ENCODE data around the gene LCLAT1.
A peak's percentile ranks its signal among the peaks of the same experiment; 100 is the strongest.
"Not testable (repeated sequence)": the region's sequence is repeated elsewhere in the genome, so short reads cannot be mapped to it uniquely, and the experiment has no call there.

Gene LCLAT1

GRCh38 chr2:30621836-30622235 is 174.8 kb downstream of the LCLAT1 start:
- TF ChIP-seq ZNF274 (IDR thresholded peaks at IDR 0.05; ENCODE audit: low read depth, low read length) = no peak
- H3K4me3 ChIP-seq (ENCODE audit: low read length) = no peak overlapping the region

- H3K4me3 ChIP-seq (ENCODE audit: low read length) = no peak overlapping the region
- no peak for TF ChIP-seq ZNF274 (IDR thresholded peaks at IDR 0.05; ENCODE audit: low read depth, low read length)
Observed at GRCh38 chr2:30622452-30622851, 175.4 kb downstream of the LCLAT1 start.

- no peak overlapping the region for H3K4me3 ChIP-seq (ENCODE audit: low read length)
- no peak for TF ChIP-seq ZNF274 (IDR thresholded peaks at IDR 0.05; ENCODE audit: low read depth, low read length)
Observed at GRCh38 chr2:30625276-30625675, 178.2 kb downstream of the LCLAT1 start.

GRCh38 chr2:30625701-30626100 is 178.7 kb downstream of the LCLAT1 start:
- H3K4me3 ChIP-seq (ENCODE audit: low read length) = no peak overlapping the region
- no peak for TF ChIP-seq ZNF274 (IDR thresholded peaks at IDR 0.05; ENCODE audit: low read depth, low read length)

- H3K4me3 ChIP-seq (ENCODE audit: low read length) = no peak overlapping the region
- no peak for TF ChIP-seq ZNF274 (IDR thresholded peaks at IDR 0.05; ENCODE audit: low read depth, low read length)
Observed at GRCh38 chr2:30626397-30626796, 179.4 kb downstream of the LCLAT1 start.

GRCh38 chr2:30627151-30627550 is 180.1 kb downstream of the LCLAT1 start:
- peak overlapping the region; percentile 29; the same call in 1 of the 2 replicates for H3K4me3 ChIP-seq (ENCODE audit: low read length)
- TF ChIP-seq ZNF274 (IDR thresholded peaks at IDR 0.05; ENCODE audit: low read depth, low read length) = no peak

- H3K4me3 ChIP-seq (ENCODE audit: low read length) = no peak overlapping the region
- TF ChIP-seq ZNF274 (IDR thresholded peaks at IDR 0.05; ENCODE audit: low read depth, low read length) = no peak
Observed at GRCh38 chr2:30628341-30628740, 181.3 kb downstream of the LCLAT1 start.

- TF ChIP-seq ZNF274 (IDR thresholded peaks at IDR 0.05; ENCODE audit: low read depth, low read length) = no peak
- no peak overlapping the region for H3K4me3 ChIP-seq (ENCODE audit: low read length)
Observed at GRCh38 chr2:30629866-30630265, 182.8 kb downstream of the LCLAT1 start.

GRCh38 chr2:30631051-30631671 is 184.1 kb downstream of the LCLAT1 start:
- no peak overlapping the region for H3K4me3 ChIP-seq (ENCODE audit: low read length)
- no peak for TF ChIP-seq ZNF274 (IDR thresholded peaks at IDR 0.05; ENCODE audit: low read depth, low read length)

GRCh38 chr2:30633039-30633438 is 186.0 kb downstream of the LCLAT1 start:
- TF ChIP-seq ZNF274 (IDR thresholded peaks at IDR 0.05; ENCODE audit: low read depth, low read length) = no peak
- no peak overlapping the region for H3K4me3 ChIP-seq (ENCODE audit: low read length)

GRCh38 chr2:30636311-30636710 is 189.3 kb downstream of the LCLAT1 start:
- no peak for TF ChIP-seq ZNF274 (IDR thresholded peaks at IDR 0.05; ENCODE audit: low read depth, low read length)
- no peak overlapping the region for H3K4me3 ChIP-seq (ENCODE audit: low read length)

GRCh38 chr2:30639836-30640235 is 192.8 kb downstream of the LCLAT1 start:
- no peak overlapping the region for H3K4me3 ChIP-seq (ENCODE audit: low read length)
- TF ChIP-seq ZNF274 (IDR thresholded peaks at IDR 0.05; ENCODE audit: low read depth, low read length) = no peak

- no peak overlapping the region for H3K4me3 ChIP-seq (ENCODE audit: low read length)
- no peak for TF ChIP-seq ZNF274 (IDR thresholded peaks at IDR 0.05; ENCODE audit: low read depth, low read length)
Observed at GRCh38 chr2:30641765-30642345, 194.8 kb downstream of the LCLAT1 start.

GRCh38 chr2:30643013-30643412 is 196.0 kb downstream of the LCLAT1 start:
- H3K4me3 ChIP-seq (ENCODE audit: low read length) = not testable (repeated sequence)

- H3K4me3 ChIP-seq (ENCODE audit: low read length) = no peak overlapping the region
- no peak for TF ChIP-seq ZNF274 (IDR thresholded peaks at IDR 0.05; ENCODE audit: low read depth, low read length)
Observed at GRCh38 chr2:30643674-30644073, 196.6 kb downstream of the LCLAT1 start.

All from GM08714 (cell line).